ENCODE measurements around the gene VEGFA. TPM values are rescaled to one million over a fixed set of nuclear protein-coding genes. Genes with fewer than 3 reads are reported as not detected.

Gene VEGFA
- 22.4 and 22.8 TPM in 2 replicates for total RNA-seq

GRCh38 chr6:43769526-43770371 lies at the start of gene VEGFA:
Gene VEGFA, plus strand, starts transcription at chr6:43770211.
- intact Hi-C loops (cut with micrococcal nuclease): loop anchor here (1.0 to 5.0 kb wide), 6 partner anchors 45 to 478 kb away; partner anchors contain the start of genes HSP90AB1, MRPL14 and TMEM63B

- intact Hi-C loops (cut with micrococcal nuclease): no loop called here
Observed at GRCh38 chr6:43720999-43721398, 49.0 kb upstream of the VEGFA start.

- intact Hi-C loops (cut with micrococcal nuclease): no loop called here
Observed at GRCh38 chr6:43722920-43723545, 47.0 kb upstream of the VEGFA start.

- intact Hi-C loops (cut with micrococcal nuclease): loop anchor here (1.0 kb wide), 4 partner anchors 46 to 355 kb away; partner anchors contain the start of gene VEGFA
Observed at GRCh38 chr6:43723737-43724295, 46.2 kb upstream of the VEGFA start.

- intact Hi-C loops (cut with micrococcal nuclease): loop anchor here (1.0 kb wide), 4 partner anchors 46 to 355 kb away; partner anchors contain the start of gene VEGFA
Observed at GRCh38 chr6:43724354-43724753, 45.7 kb upstream of the VEGFA start.

- intact Hi-C loops (cut with micrococcal nuclease): loop anchor here (1.0 kb wide), 4 partner anchors 45 to 354 kb away; partner anchors contain the start of gene VEGFA
Observed at GRCh38 chr6:43724914-43725642, 44.9 kb upstream of the VEGFA start.

GRCh38 chr6:43725643-43726580 lies 44.1 kb upstream of the VEGFA start:
- intact Hi-C loops (cut with micrococcal nuclease): no loop called here

GRCh38 chr6:43727634-43728033 lies 42.4 kb upstream of the VEGFA start:
- intact Hi-C loops (cut with micrococcal nuclease): no loop called here

GRCh38 chr6:43728586-43728985 lies 41.4 kb upstream of the VEGFA start:
- intact Hi-C loops (cut with micrococcal nuclease): no loop called here

- intact Hi-C loops (cut with micrococcal nuclease): no loop called here
Observed at GRCh38 chr6:43729537-43729936, 40.5 kb upstream of the VEGFA start.

- intact Hi-C loops (cut with micrococcal nuclease): no loop called here
Observed at GRCh38 chr6:43730634-43731033, 39.4 kb upstream of the VEGFA start.

- intact Hi-C loops (cut with micrococcal nuclease): no loop called here
Observed at GRCh38 chr6:43733471-43734293, 36.3 kb upstream of the VEGFA start.

- intact Hi-C loops (cut with micrococcal nuclease): no loop called here
Observed at GRCh38 chr6:43734294-43734665, 35.7 kb upstream of the VEGFA start.

- intact Hi-C loops (cut with micrococcal nuclease): no loop called here
Observed at GRCh38 chr6:43735642-43736199, 34.3 kb upstream of the VEGFA start.

GRCh38 chr6:43736211-43736786 lies 33.7 kb upstream of the VEGFA start:
- intact Hi-C loops (cut with micrococcal nuclease): no loop called here

GRCh38 chr6:43736844-43737243 lies 33.2 kb upstream of the VEGFA start:
- intact Hi-C loops (cut with micrococcal nuclease): no loop called here

- intact Hi-C loops (cut with micrococcal nuclease): no loop called here
Observed at GRCh38 chr6:43737272-43738081, 32.5 kb upstream of the VEGFA start.

- intact Hi-C loops (cut with micrococcal nuclease): no loop called here
Observed at GRCh38 chr6:43738267-43738676, 31.7 kb upstream of the VEGFA start.
